ENCODE results near the gene OTUD1.

The OTUD1 gene

DNA sequence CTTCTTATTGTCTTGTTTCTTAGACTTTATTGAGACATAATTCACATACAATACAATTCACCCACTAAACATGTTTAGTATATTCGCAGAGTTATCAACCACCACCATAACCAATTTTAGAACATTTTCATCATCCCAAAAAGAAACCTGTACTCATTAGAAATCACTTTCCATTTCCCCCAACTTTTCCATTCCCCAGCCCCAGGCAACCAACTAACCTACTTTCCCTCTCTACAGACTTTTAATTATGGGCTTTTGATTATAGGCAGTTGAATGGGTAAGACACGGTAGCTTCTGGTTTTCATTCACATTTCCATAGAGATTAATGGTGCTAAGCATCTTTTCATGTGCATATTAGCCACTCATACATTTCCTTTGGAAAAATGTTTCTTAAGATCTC is 24.2 kb upstream of the OTUD1 start:
- H3K36me3 ChIP-seq (ENCODE audit: insufficient read depth), result no peaks in the 10 kb centered on the region
- TF ChIP-seq, protein P1, sequence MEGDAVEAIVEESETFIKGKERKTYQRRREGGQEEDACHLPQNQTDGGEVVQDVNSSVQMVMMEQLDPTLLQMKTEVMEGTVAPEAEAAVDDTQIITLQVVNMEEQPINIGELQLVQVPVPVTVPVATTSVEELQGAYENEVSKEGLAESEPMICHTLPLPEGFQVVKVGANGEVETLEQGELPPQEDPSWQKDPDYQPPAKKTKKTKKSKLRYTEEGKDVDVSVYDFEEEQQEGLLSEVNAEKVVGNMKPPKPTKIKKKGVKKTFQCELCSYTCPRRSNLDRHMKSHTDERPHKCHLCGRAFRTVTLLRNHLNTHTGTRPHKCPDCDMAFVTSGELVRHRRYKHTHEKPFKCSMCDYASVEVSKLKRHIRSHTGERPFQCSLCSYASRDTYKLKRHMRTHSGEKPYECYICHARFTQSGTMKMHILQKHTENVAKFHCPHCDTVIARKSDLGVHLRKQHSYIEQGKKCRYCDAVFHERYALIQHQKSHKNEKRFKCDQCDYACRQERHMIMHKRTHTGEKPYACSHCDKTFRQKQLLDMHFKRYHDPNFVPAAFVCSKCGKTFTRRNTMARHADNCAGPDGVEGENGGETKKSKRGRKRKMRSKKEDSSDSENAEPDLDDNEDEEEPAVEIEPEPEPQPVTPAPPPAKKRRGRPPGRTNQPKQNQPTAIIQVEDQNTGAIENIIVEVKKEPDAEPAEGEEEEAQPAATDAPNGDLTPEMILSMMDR (conservative IDR thresholded peaks at IDR 0.05; ENCODE audit: low read depth, low read length), result no peak
- H3K9ac ChIP-seq, result no peak overlapping the region

DNA sequence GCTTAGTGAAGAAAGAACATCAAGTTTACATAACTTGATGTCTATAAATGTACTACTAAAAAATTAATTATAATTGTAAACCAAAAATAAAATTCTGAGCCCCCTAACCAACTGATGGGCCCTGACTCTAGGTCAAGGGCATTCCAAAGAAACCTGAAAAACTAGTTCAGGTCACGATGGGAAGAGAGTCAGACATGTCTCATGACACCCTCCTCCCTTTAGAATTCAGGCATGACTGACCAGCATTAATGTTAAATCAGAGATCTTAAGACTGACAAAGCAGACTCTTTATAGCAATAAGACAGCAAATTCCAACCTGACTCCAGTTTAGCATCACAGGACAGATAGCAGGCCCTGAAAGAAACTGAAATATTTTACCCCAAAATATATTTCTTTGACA is 21.6 kb upstream of the OTUD1 start:
- Histone ChIP-seq H3K79me2 (ENCODE audit: insufficient read depth, low read depth) (no peaks in the 10 kb centered on the region), H3K9ac (no peak overlapping the region), H2AFZ (ENCODE audit: low read depth) (no peak overlapping the region), H3K4me2 (no peak overlapping the region), H4K20me1 (ENCODE audit: insufficient read depth) (no peaks in the 10 kb centered on the region), H3K4me1 (ENCODE audit: low read depth, poor library complexity, severe bottlenecking) (no peaks in the 10 kb centered on the region), H3K4me3 (IDR thresholded peaks at IDR 0.05; ENCODE audit: insufficient read depth, low read depth, low read length) (no peak overlapping the region), H3K36me3 (ENCODE audit: insufficient read depth) (no peaks in the 10 kb centered on the region), H3K27me3 (ENCODE audit: insufficient read depth, low read depth) (no peaks in the 10 kb centered on the region), H3K27ac (no peak overlapping the region)
- TF ChIP-seq, protein P1 (conservative IDR thresholded peaks at IDR 0.05; ENCODE audit: low read depth, low read length), result no peak

More for the DNA sequence above, 24.2 kb upstream of the OTUD1 start:
- Histone ChIP-seq H3K27me3 (ENCODE audit: insufficient read depth, low read depth) (no peaks in the 10 kb centered on the region), H3K27ac (no peak overlapping the region), H3K4me1 (ENCODE audit: low read depth, poor library complexity, severe bottlenecking) (no peaks in the 10 kb centered on the region), H3K4me3 (IDR thresholded peaks at IDR 0.05; ENCODE audit: insufficient read depth, low read depth, low read length) (no peak overlapping the region), H3K4me2 (no peak overlapping the region), H4K20me1 (ENCODE audit: insufficient read depth) (no peaks in the 10 kb centered on the region), H3K79me2 (ENCODE audit: insufficient read depth, low read depth) (no peaks in the 10 kb centered on the region), H2AFZ (ENCODE audit: low read depth) (no peak overlapping the region)

DNA sequence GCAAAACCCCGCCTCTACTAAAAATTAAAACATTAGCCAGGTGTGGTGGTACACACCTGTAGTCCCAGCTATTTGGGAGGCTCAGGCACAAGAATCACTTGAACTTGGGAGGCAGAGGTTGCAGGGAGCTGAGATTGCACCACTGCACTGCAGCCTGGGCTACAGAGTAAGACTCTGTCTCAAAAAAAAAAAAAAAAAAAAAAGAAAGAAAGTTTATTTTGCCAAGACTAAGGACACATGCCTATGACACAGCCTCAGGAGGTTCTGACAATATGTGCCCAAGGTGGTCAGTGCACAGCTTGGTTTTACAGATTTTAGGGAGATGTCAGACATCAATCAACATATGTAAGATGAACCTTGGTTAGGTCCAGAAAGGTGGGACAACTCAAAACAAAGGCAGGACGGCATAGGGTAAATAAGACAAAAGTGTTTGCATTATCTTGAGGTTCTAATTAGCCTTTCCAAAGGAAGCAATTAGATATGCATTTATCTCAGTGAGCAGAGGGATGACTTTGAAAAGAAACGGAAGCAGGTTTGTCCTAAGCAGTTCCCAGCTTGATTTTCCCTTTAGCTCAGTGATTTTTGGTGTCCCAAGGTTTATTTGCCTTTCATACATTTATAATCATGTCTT is 20.7 kb upstream of the OTUD1 start:
- H3K9ac ChIP-seq, result no peak overlapping the region
- no peak overlapping the region for H3K4me2 ChIP-seq
- H3K27ac ChIP-seq, result no peak overlapping the region
- TF ChIP-seq, protein P1 (conservative IDR thresholded peaks at IDR 0.05; ENCODE audit: low read depth, low read length), result no peak
- no peaks in the 10 kb centered on the region for H3K4me1 ChIP-seq (ENCODE audit: low read depth, poor library complexity, severe bottlenecking)
- no peaks in the 10 kb centered on the region for H3K79me2 ChIP-seq (ENCODE audit: insufficient read depth, low read depth)
- H3K36me3 ChIP-seq (ENCODE audit: insufficient read depth), result no peaks in the 10 kb centered on the region
- H2AFZ ChIP-seq (ENCODE audit: low read depth), result no peak overlapping the region
- H3K4me3 ChIP-seq (IDR thresholded peaks at IDR 0.05; ENCODE audit: insufficient read depth, low read depth, low read length), result no peak overlapping the region
- no peaks in the 10 kb centered on the region for H3K27me3 ChIP-seq (ENCODE audit: insufficient read depth, low read depth)
- H4K20me1 ChIP-seq (ENCODE audit: insufficient read depth), result no peaks in the 10 kb centered on the region

DNA sequence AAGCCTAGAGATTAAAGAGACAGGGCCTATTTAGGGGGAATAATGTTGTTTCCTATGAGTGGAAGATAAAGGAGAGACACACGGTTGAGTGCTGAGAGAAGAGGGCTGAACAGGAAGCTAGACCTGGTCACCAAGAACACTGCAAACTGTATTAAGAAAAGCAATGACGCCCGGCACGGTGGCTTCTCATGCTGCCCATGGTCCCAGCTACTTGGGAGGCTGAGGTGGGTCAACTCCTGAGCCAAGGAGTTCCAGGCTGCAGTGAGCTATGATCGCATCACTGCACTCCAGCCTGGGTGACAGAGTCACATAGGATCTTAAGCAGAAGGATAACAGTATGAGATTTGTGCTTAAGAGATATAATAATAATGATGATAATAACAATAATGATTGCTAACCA is 19.7 kb upstream of the OTUD1 start:
- Histone ChIP-seq H3K36me3 (ENCODE audit: insufficient read depth) (no peaks in the 10 kb centered on the region), H3K9ac (no peak overlapping the region), H4K20me1 (ENCODE audit: insufficient read depth) (no peaks in the 10 kb centered on the region), H3K4me3 (IDR thresholded peaks at IDR 0.05; ENCODE audit: insufficient read depth, low read depth, low read length) (no peak overlapping the region), H2AFZ (ENCODE audit: low read depth) (no peak overlapping the region), H3K27me3 (ENCODE audit: insufficient read depth, low read depth) (no peaks in the 10 kb centered on the region), H3K27ac (no peak overlapping the region), H3K79me2 (ENCODE audit: insufficient read depth, low read depth) (no peaks in the 10 kb centered on the region), H3K4me2 (no peak overlapping the region), H3K4me1 (ENCODE audit: low read depth, poor library complexity, severe bottlenecking) (no peaks in the 10 kb centered on the region)
- TF ChIP-seq, protein P1 (conservative IDR thresholded peaks at IDR 0.05; ENCODE audit: low read depth, low read length), result no peak

Measured in KMS-11 (cell line).